ENCODE data around the gene VAX1.
"Not testable (repeated sequence)": the region's sequence is repeated elsewhere in the genome, so short reads cannot be mapped to it uniquely, and the experiment has no call there.

Gene VAX1

GRCh38 chr10:117137911-117138642 is at the start of gene VAX1:
VAX1 (minus strand) TSS chr10:117138270; CDS start chr10:117138056, 214 bp downstream.
- DNase-seq = no peak

- DNase-seq = no peak
Measured at GRCh38 chr10:117186832-117187615, 49.0 kb upstream of the VAX1 start.

- DNase-seq = not testable (repeated sequence)
Measured at GRCh38 chr10:117185817-117186216, 47.7 kb upstream of the VAX1 start.

GRCh38 chr10:117184821-117185220 is 46.8 kb upstream of the VAX1 start:
- no peak for DNase-seq

GRCh38 chr10:117184296-117184695 is 46.2 kb upstream of the VAX1 start:
- DNase-seq = no peak

GRCh38 chr10:117178190-117178589 is 40.1 kb upstream of the VAX1 start:
- no peak for DNase-seq

- peak; percentile 20 for DNase-seq
Measured at GRCh38 chr10:117175901-117176534, 37.9 kb upstream of the VAX1 start.

- no peak for DNase-seq
Measured at GRCh38 chr10:117175215-117175900, 37.3 kb upstream of the VAX1 start.

- DNase-seq = no peak
Measured at GRCh38 chr10:117174439-117175214, 36.6 kb upstream of the VAX1 start.

- DNase-seq = no peak
Measured at GRCh38 chr10:117170244-117170643, 32.2 kb upstream of the VAX1 start.

- no peak for DNase-seq
Measured at GRCh38 chr10:117169480-117169879, 31.4 kb upstream of the VAX1 start.

GRCh38 chr10:117168729-117169128 is 30.7 kb upstream of the VAX1 start:
- no peak for DNase-seq

GRCh38 chr10:117167789-117168674 is 30.0 kb upstream of the VAX1 start:
- DNase-seq = no peak

- DNase-seq = no peak
Measured at GRCh38 chr10:117167346-117167788, 29.3 kb upstream of the VAX1 start.

- no peak for DNase-seq
Measured at GRCh38 chr10:117166418-117167345, 28.6 kb upstream of the VAX1 start.

- DNase-seq = no peak
Measured at GRCh38 chr10:117165538-117166417, 27.7 kb upstream of the VAX1 start.

- DNase-seq = no peak
Measured at GRCh38 chr10:117164592-117165537, 26.8 kb upstream of the VAX1 start.
